ENCODE data around the gene COLEC11.

GRCh38 chr2:3619033-3619432 is 24.1 kb downstream of the COLEC11 start:
- TF ChIP-seq EZH2phosphoT487 (IDR thresholded peaks at IDR 0.05; ENCODE audit: borderline replicate concordance, low read depth, low read length) (no peak), CTCF (conservative IDR thresholded peaks at IDR 0.05; ENCODE audit: low read length) (no peak)

All from OCI-LY7 (cell line).